SKM-1 treated with dmso at 0.1 percent for 144 hours (cell line): ENCODE measurements around the gene IRX1.

Experiments
- DNase-seq: peaks from one replicate; lab custom pipeline; 2025; ENCODE audit not compliant: unreplicated experiment; lab: John Stamatoyannopoulos, UW

Gene IRX1

GRCh38 chr5:3600106-3601060 lies 4.8 kb downstream of the IRX1 start:
- no peak for DNase-seq

GRCh38 chr5:3601061-3601710 lies 5.6 kb downstream of the IRX1 start:
- no peak for DNase-seq

GRCh38 chr5:3601911-3602782 lies 6.5 kb downstream of the IRX1 start:
- DNase-seq, result no peak

- DNase-seq, result no peak
Observed at GRCh38 chr5:3602785-3603502, 7.3 kb downstream of the IRX1 start.

- DNase-seq, result no peak
Observed at GRCh38 chr5:3604501-3604900, 8.9 kb downstream of the IRX1 start.

- DNase-seq, result no peak
Observed at GRCh38 chr5:3605298-3606010, 9.8 kb downstream of the IRX1 start.

GRCh38 chr5:3606121-3606831 lies 10.6 kb downstream of the IRX1 start:
- no peak for DNase-seq

- no peak for DNase-seq
Observed at GRCh38 chr5:3607541-3608181, 12.0 kb downstream of the IRX1 start.

- DNase-seq, result no peak
Observed at GRCh38 chr5:3609120-3609681, 13.6 kb downstream of the IRX1 start.

GRCh38 chr5:3612591-3613042 lies 17.0 kb downstream of the IRX1 start:
- no peak for DNase-seq

- DNase-seq, result no peak
Observed at GRCh38 chr5:3613726-3614125, 18.1 kb downstream of the IRX1 start.

- DNase-seq, result no peak
Observed at GRCh38 chr5:3615217-3615616, 19.6 kb downstream of the IRX1 start.

- DNase-seq, result no peak
Observed at GRCh38 chr5:3615829-3616228, 20.2 kb downstream of the IRX1 start.

- DNase-seq, result no peak
Observed at GRCh38 chr5:3619579-3619978, 23.9 kb downstream of the IRX1 start.

GRCh38 chr5:3622961-3623360 lies 27.3 kb downstream of the IRX1 start:
- DNase-seq, result no peak

- no peak for DNase-seq
Observed at GRCh38 chr5:3625626-3626025, 30.0 kb downstream of the IRX1 start.

- DNase-seq, result no peak
Observed at GRCh38 chr5:3634061-3634460, 38.4 kb downstream of the IRX1 start.

- DNase-seq, result no peak
Observed at GRCh38 chr5:3639175-3639574, 43.5 kb downstream of the IRX1 start.

GRCh38 chr5:3642231-3642630 lies 46.6 kb downstream of the IRX1 start:
- no peak for DNase-seq
